Neural cell (in vitro differentiated cells): ENCODE data around the gene RNF223. TPM values are rescaled to one million over a fixed set of nuclear protein-coding genes. Genes with fewer than 3 reads are reported as not detected.

Experiments used
- H2AFZ ChIP-seq: fragments of 200-600, 300-800 bp; sonication (generic), shearing (Covaris generic); 2 replicates; pipeline ENCODE4 v1.6.0; 2014; ENCODE audit warnings: low read depth, mild to moderate bottlenecking, antibody characterized with exemption, low read length, moderate library complexity
- H3F3A ChIP-seq: fragments of 200-600 bp; shearing (Covaris generic); 2 replicates; pipeline ENCODE4 v1.6.1; 2016; ENCODE audit warnings: mild to moderate bottlenecking, moderate library complexity, mixed read lengths, antibody characterized with exemption, low read length; ENCODE audit not compliant: insufficient read depth, poor library complexity, severe bottlenecking
- H3K27ac ChIP-seq: fragments of 200-600, 300-800 bp; sonication (generic), shearing (Covaris generic); 2 replicates; pipeline ENCODE4 v1.5.1; 2014; ENCODE audit warnings: mild to moderate bottlenecking, low read length, moderate library complexity
- H3K27me3 ChIP-seq: fragments of 300-800, 200-600 bp; sonication (generic), shearing (Covaris generic); 2 replicates; pipeline ENCODE4 v1.6.0; 2014; ENCODE audit warnings: mild to moderate bottlenecking, low read depth, low read length, moderate library complexity; ENCODE audit not compliant: insufficient read depth
- H3K36me3 ChIP-seq: fragments of 300-800, 200-600 bp; sonication (generic), shearing (Covaris generic); 2 replicates; pipeline ENCODE4 v1.5.1; 2014; ENCODE audit warnings: mild to moderate bottlenecking, antibody characterized with exemption, low read length, moderate library complexity; ENCODE audit not compliant: insufficient read depth
- H3K4me2 ChIP-seq: fragments of 300-800, 200-600 bp; sonication (generic), shearing (Covaris generic); 2 replicates; pipeline ENCODE4 v1.6.0; 2014; ENCODE audit warnings: mild to moderate bottlenecking, low read length
- H3K4me3 ChIP-seq: fragments of 300-800, 200-600 bp; sonication (generic), shearing (Covaris generic); 2 replicates; pipeline ENCODE4 v1.5.1; 2014; ENCODE audit warnings: mild to moderate bottlenecking, low read length, moderate library complexity
- H3K79me2 ChIP-seq: fragments of 200-600 bp; shearing (Covaris generic); replicated peaks from 2 replicates; pipeline ENCODE4 v1.6.0; 2014; ENCODE audit warnings: mild to moderate bottlenecking, low read length, moderate library complexity; ENCODE audit not compliant: insufficient read depth
- H3K9ac ChIP-seq: fragments of 300-800, 200-600 bp; sonication (generic), shearing (Covaris generic); 2 replicates; pipeline ENCODE4 v1.6.1; 2016; ENCODE audit warnings: mild to moderate bottlenecking, low read length, mixed read lengths
- H3K9me2 ChIP-seq: fragments of 200-600 bp; shearing (Covaris generic); 2 replicates; pipeline ENCODE4 v1.6.1; 2016; ENCODE audit warnings: mild to moderate bottlenecking, low read length, mixed read lengths; ENCODE audit not compliant: insufficient read depth
- H3K9me3 ChIP-seq: fragments of 200-600, 300-800 bp; sonication (generic), shearing (Covaris generic); 2 replicates; pipeline ENCODE4 v1.6.1; 2016; ENCODE audit warnings: mild to moderate bottlenecking, mixed run types, low read length, moderate library complexity, mixed read lengths
- H4K20me1 ChIP-seq: fragments of 200-600 bp; shearing (Covaris generic); 2 replicates; pipeline ENCODE4 v1.6.1; 2016; ENCODE audit warnings: mild to moderate bottlenecking, mixed run types; ENCODE audit not compliant: insufficient read depth
- CTCF ChIP-seq: fragments of 450-650 bp; IDR thresholded peaks from 2 replicates; pipeline ENCODE4 v1.5.1; 2014; ENCODE audit warnings: antibody characterized with exemption, mild to moderate bottlenecking, moderate library complexity; ENCODE audit not compliant: poor library complexity, severe bottlenecking
- EP300 ChIP-seq: fragments of 450-650 bp; conservative IDR thresholded peaks from 2 replicates; pipeline ENCODE4 v1.6.1; 2014; ENCODE audit warnings: antibody characterized with exemption, mild to moderate bottlenecking, moderate library complexity; ENCODE audit not compliant: poor library complexity, severe bottlenecking
- EZH2 ChIP-seq: fragments of 200-600, 300-800 bp; shearing (Covaris generic), sonication (generic); IDR thresholded peaks from 2 replicates; pipeline ENCODE4 v1.6.1; 2014; ENCODE audit warnings: antibody characterized with exemption, low read length, borderline replicate concordance, mild to moderate bottlenecking; ENCODE audit not compliant: insufficient read depth, poor library complexity, severe bottlenecking
- MXI1 ChIP-seq: fragments of 450-650 bp; conservative IDR thresholded peaks from 2 replicates; pipeline ENCODE4 v1.6.1; 2014; ENCODE audit warnings: antibody characterized with exemption, mild to moderate bottlenecking; ENCODE audit not compliant: poor library complexity, severe bottlenecking
- POLR2AphosphoS5 ChIP-seq: IDR thresholded peaks from 2 replicates; pipeline ENCODE4 v1.6.1; 2012
- RAD21 ChIP-seq: fragments of 450-650 bp; conservative IDR thresholded peaks from 2 replicates; pipeline ENCODE4 v1.6.1; 2014; ENCODE audit warnings: antibody characterized with exemption, mild to moderate bottlenecking, moderate library complexity
- SMC3 ChIP-seq: fragments of 450-650 bp; conservative IDR thresholded peaks from 2 replicates; pipeline ENCODE4 v1.6.1; 2014; ENCODE audit warnings: antibody characterized with exemption, mild to moderate bottlenecking, moderate library complexity; ENCODE audit not compliant: poor library complexity
- TAF1 ChIP-seq: IDR thresholded peaks from 2 replicates; pipeline ENCODE4 v1.6.1; 2012; ENCODE audit warnings: low read depth
- polyA plus RNA-seq: library from polyadenylated mRNA; depleted of rRNA; stranded (reverse); fragments of >200 nt; gene quantifications from 2 replicates; pipeline ENCODE4 v1.2.3, GENCODE V29; 2014
- TF ChIP-seq, protein P1 (sequence below): IDR thresholded peaks from 2 replicates; pipeline ENCODE4 v1.6.1; 2012; ENCODE audit warnings: borderline replicate concordance

The RNF223 gene
- polyA plus RNA-seq, 1 donor from 2014 or later = not detected

DNA sequence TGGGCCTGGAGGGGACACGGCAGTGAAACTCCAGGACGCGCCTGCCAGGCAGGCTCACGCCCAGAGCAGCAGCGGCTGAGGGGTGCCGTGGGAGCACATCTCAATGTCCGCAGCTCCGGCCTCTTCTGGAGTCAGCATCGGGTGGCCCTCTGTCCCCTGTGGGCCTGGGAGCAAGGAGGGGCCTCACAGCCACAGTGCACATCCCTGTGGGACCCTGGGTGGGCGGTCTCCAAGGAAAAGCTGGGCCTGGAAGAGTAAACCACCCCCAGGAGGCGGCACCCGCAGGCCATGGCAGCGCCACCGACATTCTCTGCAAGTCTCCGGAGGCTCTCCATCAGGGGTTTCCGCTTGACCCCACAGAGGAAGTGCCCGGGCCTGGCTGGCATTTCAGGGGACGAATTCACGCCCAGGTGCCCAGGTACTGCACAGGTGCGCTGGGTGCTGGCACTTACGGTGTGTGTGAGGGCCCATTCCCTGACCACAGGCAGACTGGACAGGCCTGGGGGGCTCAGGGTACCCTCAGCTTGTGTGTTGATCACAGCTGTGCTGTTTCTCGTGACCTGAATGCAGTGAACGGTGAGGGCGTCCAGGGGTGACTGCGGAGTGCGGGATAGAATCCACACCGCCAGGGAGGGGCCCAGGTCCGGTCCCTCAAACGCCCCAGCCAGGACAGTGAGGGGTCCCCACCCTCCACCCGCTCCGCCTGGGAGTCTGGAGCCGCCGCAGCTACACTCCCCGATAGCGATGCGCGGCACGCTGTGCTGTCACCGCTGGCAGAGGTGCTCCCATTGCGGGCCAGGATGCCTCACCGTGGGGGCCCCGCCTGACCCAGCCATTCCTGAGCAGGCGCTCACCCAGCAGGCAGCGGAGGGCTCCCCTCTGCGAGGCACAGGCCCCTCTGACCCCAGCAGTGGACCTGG is 16.6 kb upstream of the RNF223 start:
- no peak overlapping the region for H3K4me3 ChIP-seq
- no peaks in the 10 kb centered on the region for H3K36me3 ChIP-seq
- TF ChIP-seq EP300 (no peak), MXI1 (no peak), TAF1 (no peak), POLR2AphosphoS5 (no peak), SMC3 (no peak), RAD21 (no peak), EZH2 (no peak), CTCF (no peak)
- TF ChIP-seq, protein P1, sequence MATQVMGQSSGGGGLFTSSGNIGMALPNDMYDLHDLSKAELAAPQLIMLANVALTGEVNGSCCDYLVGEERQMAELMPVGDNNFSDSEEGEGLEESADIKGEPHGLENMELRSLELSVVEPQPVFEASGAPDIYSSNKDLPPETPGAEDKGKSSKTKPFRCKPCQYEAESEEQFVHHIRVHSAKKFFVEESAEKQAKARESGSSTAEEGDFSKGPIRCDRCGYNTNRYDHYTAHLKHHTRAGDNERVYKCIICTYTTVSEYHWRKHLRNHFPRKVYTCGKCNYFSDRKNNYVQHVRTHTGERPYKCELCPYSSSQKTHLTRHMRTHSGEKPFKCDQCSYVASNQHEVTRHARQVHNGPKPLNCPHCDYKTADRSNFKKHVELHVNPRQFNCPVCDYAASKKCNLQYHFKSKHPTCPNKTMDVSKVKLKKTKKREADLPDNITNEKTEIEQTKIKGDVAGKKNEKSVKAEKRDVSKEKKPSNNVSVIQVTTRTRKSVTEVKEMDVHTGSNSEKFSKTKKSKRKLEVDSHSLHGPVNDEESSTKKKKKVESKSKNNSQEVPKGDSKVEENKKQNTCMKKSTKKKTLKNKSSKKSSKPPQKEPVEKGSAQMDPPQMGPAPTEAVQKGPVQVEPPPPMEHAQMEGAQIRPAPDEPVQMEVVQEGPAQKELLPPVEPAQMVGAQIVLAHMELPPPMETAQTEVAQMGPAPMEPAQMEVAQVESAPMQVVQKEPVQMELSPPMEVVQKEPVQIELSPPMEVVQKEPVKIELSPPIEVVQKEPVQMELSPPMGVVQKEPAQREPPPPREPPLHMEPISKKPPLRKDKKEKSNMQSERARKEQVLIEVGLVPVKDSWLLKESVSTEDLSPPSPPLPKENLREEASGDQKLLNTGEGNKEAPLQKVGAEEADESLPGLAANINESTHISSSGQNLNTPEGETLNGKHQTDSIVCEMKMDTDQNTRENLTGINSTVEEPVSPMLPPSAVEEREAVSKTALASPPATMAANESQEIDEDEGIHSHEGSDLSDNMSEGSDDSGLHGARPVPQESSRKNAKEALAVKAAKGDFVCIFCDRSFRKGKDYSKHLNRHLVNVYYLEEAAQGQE = no peak
- H2AFZ ChIP-seq = no peak overlapping the region
- H3K9me3 ChIP-seq = no peaks in the 10 kb centered on the region
- no peaks in the 10 kb centered on the region for H3K9me2 ChIP-seq
- H3F3A ChIP-seq = no peaks in the 10 kb centered on the region
- no peaks in the 10 kb centered on the region for H4K20me1 ChIP-seq
- no peaks in the 10 kb centered on the region for H3K79me2 ChIP-seq
- no peaks in the 10 kb centered on the region for H3K27me3 ChIP-seq
- H3K9ac ChIP-seq = no peak overlapping the region
- H3K27ac ChIP-seq = no peak overlapping the region
- no peak overlapping the region for H3K4me2 ChIP-seq

GRCh38 chr1:1089731-1090423 is 15.8 kb upstream of the RNF223 start:
- Histone ChIP-seq H3K9me3 (no peaks in the 10 kb centered on the region), H4K20me1 (no peaks in the 10 kb centered on the region), H3K9ac (no peak overlapping the region), H2AFZ (no peak overlapping the region), H3K36me3 (no peaks in the 10 kb centered on the region), H3F3A (no peaks in the 10 kb centered on the region), H3K9me2 (no peaks in the 10 kb centered on the region), H3K4me2 (no peak overlapping the region), H3K27me3 (no peaks in the 10 kb centered on the region), H3K4me3 (no peak overlapping the region), H3K79me2 (no peaks in the 10 kb centered on the region), H3K27ac (no peak overlapping the region)
- TF ChIP-seq MXI1 (no peak), RAD21 (no peak), CTCF (no peak), EZH2 (no peak), POLR2AphosphoS5 (no peak), EP300 (no peak), TAF1 (no peak), SMC3 (no peak)
- TF ChIP-seq, protein P1 = no peak
